Heart right ventricle (tissue), 16 donors: ENCODE results near the gene AP1S2. TPM values are rescaled to one million over a fixed set of nuclear protein-coding genes. Genes with fewer than 3 reads are reported as not detected.
A peak's percentile ranks its signal among the peaks of the same experiment; 100 is the strongest.

Experiments used
- ATAC-seq, 8 donors: fragments of 200-7000 bp; cut with Tn5 transposase; one replicate each; pipeline ENCODE4 v1.9.1; 2020; ENCODE audit warnings: mild to moderate bottlenecking in 8 of 8, moderate library complexity in 8 of 8, moderate number of reproducible peaks in 1 of 8
- DNase-seq, 2 donors: peaks; one replicate each; pipeline ENCODE4 v3.0.0-alpha.2; 2020
- H3K27ac ChIP-seq, 10 donors: fragments of 200-600 bp; sonication (generic) in 2 of 10; one replicate each; pipeline versions ENCODE4 v1.5.0 to v1.8.0; 2020 to 2022; ENCODE audit warnings: mild to moderate bottlenecking in 3 of 10
- H3K27me3 ChIP-seq, 7 donors: fragments of 200-600 bp; one replicate each; pipeline ENCODE4 v1.8.0; 2021 to 2022; ENCODE audit warnings: mild to moderate bottlenecking in 2 of 7
- H3K36me3 ChIP-seq, 9 donors: fragments of 200-600 bp; sonication (generic) in 1 of 9; one replicate each; pipeline versions ENCODE4 v1.5.0 to v1.8.0; 2020 to 2022; ENCODE audit warnings: mild to moderate bottlenecking in 2 of 9
- H3K4me1 ChIP-seq, 9 donors: fragments of 200-600 bp; sonication (generic) in 1 of 9; one replicate each; pipeline versions ENCODE4 v1.5.0 to v1.8.0; 2020 to 2022; ENCODE audit warnings: mild to moderate bottlenecking in 4 of 9
- H3K4me3 ChIP-seq, 10 donors: fragments of 200-600 bp; sonication (generic) in 2 of 10; one replicate each; pipeline versions ENCODE4 v1.5.0 to v1.8.0; 2020 to 2022; ENCODE audit warnings: mild to moderate bottlenecking in 7 of 10, moderate library complexity in 2 of 10
- H3K9me3 ChIP-seq, 11 donors: fragments of 200-600 bp in 10 of 11; sonication (generic) in 2 of 11; one replicate each; pipeline versions ENCODE4 v1.5.0 to v1.8.0; 2013 to 2022; ENCODE audit warnings: mild to moderate bottlenecking in 2 of 11, control low read depth in 1 of 11, moderate library complexity in 1 of 11
- WGBS, 2 donors: extraction: QIAGEN DNeasy Blood & Tissue Kit; methylation state at CpG; one replicate each; pipeline ENCODE4 v1.1.7; 2013; ENCODE audit warnings: inconsistent platforms in 1 of 2; 5-methylcytosine and 5-hydroxymethylcytosine counted together
- intact Hi-C, 10 donors: fragments of 100-400 bp; cut with DNase I; formaldehyde crosslinking; loops; one replicate each; pipeline versions ENCODE4 v1.11.1 to v1.14.2; 2022
- polyA plus RNA-seq, 2 donors: library from polyadenylated mRNA; stranded (reverse); fragments of 200-250 nt; gene quantifications; one replicate each; pipeline ENCODE4 v1.2.3, GENCODE V29; 2013
- total RNA-seq, 10 donors: library from RNA; stranded (reverse); fragmentation: NEBNext Ultra II Directional in 3 of 10; extraction: Animal tissue kit (Norgen Biotek cat#: 25700) in 3 of 10; gene quantifications; one replicate each; pipeline versions ENCODE4 v1.2.1 to v1.2.4, GENCODE V29; 2021 to 2023
- TF ChIP-seq, protein P1 (sequence below), 9 donors: fragments of 200-600 bp; sonication (generic) in 2 of 9; IDR thresholded peaks; one replicate each; pipeline versions ENCODE4 v1.5.0 to v1.8.0; 2021 to 2022; ENCODE audit warnings: antibody characterized with exemption in 9 of 9, mild to moderate bottlenecking in 5 of 9, moderate library complexity in 1 of 9
- donor health status: Arrhythmogenic right ventricular cardiomyopathy.
- donor health status: ischemic (EF 13 %, LVEDD 7.1; RV severe dilation, severe dysfunction).
- donor health status: healthy with polysubstance abuse.
- donor health status: DM: no; HTN: yes; CAD: no.
- donor health status: DM: no; HTN: no; CAD: no.
- donor health status: ischemic (EF 25% LVEDD 6.9; RV normal size, moderate dysfunction).
- donor health status: ischemic (EF 25% LVEDD 5.7; RV mildly dilated, moderate dysfunction).
- donor health status: healthy.
- donor health status: DM: yes; HTN: yes; CAD: no.
- donor health status: Ischemic cardiomyopathy.
- donor health status: ischemic (EF 35%, LVEDD 5.7; RV mildly dilated, moderate dysfunction).
- donor health status: nonischemic (EF 11% LVEDD 7.7; RV severe dilation, severe dysfunction).
- donor health status: DM: yes; HTN: yes; CAD: no.
- donor health status: PGD.
- donor health status: ischemic (EF 29% LVEDD 5.4; RV normal size, mild dysfunction).
- donor health status: nonischemic (EF 23%, LVEDD 6.1; RV moderate dilation, normal function).

AP1S2 gene
- total and polyA plus RNA-seq, 12 donors = 47.4 to 191 (median 124) TPM

DNA sequence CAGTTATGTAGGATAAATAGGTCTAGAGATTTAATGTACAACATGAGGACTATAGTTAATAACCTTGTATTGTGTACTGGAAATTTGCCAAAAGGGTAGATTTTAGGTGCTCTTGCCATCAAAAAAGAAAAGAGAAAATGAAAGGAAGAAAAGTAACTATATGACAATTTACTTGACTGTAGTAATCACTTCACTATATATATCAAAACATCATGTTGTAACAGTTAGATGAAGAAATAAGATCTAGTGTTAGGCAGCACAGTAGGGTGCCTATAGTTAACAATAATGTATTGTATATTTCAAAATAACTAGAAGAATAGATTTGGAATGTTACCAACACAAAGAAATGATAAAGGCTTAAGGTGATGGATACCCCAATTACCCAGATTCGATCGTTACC is 35.9 kb upstream of the AP1S2 start:
- peaks cover 0 to 87% (median 0%) of the 10 kb centered on the region in 7 donors for H3K27me3 ChIP-seq
- WGBS, 2 donors = 96 to 100% methylated on average over 2 of the region's 2 CpGs

DNA sequence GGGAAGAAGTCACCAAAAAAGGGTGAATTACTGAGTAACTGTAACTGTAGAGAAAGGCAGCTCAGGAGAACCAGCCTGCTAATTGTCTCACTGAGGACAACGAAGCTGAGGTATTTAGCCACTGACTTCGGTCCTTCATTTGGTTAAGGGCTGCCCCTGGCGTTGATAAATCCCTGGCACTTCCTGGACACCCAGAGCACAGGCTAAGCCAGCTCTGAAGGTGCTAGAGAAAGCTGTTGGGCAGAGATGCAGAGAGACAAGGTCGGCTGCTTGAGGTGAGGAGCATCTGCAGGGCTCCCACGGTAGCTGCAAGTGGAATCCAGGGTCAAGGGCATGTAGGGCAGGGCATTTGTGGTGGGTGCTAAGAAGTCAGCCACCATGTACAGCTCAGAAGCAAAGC is 33.4 kb upstream of the AP1S2 start:
- peaks cover 0 to 7% (median 0%) of the 10 kb centered on the region in 9 donors for H3K4me1 ChIP-seq
- intact Hi-C loops = no loop called here
- TF ChIP-seq, protein P1, sequence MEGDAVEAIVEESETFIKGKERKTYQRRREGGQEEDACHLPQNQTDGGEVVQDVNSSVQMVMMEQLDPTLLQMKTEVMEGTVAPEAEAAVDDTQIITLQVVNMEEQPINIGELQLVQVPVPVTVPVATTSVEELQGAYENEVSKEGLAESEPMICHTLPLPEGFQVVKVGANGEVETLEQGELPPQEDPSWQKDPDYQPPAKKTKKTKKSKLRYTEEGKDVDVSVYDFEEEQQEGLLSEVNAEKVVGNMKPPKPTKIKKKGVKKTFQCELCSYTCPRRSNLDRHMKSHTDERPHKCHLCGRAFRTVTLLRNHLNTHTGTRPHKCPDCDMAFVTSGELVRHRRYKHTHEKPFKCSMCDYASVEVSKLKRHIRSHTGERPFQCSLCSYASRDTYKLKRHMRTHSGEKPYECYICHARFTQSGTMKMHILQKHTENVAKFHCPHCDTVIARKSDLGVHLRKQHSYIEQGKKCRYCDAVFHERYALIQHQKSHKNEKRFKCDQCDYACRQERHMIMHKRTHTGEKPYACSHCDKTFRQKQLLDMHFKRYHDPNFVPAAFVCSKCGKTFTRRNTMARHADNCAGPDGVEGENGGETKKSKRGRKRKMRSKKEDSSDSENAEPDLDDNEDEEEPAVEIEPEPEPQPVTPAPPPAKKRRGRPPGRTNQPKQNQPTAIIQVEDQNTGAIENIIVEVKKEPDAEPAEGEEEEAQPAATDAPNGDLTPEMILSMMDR (IDR thresholded peaks at IDR 0.05) = no peak

More for the DNA sequence above, 35.9 kb upstream of the AP1S2 start:
- Histone ChIP-seq H3K27ac (no peak overlapping the region), H3K36me3 (no peaks in the 10 kb centered on the region), H3K4me1 (peaks cover 0 to 6% (median 0%) of the 10 kb centered on the region in 9 donors), H3K9me3 (no peaks in the 10 kb centered on the region), H3K4me3 (no peak overlapping the region)
- intact Hi-C loops = no loop called here
- DNase-seq = no peak
- TF ChIP-seq, protein P1 (IDR thresholded peaks at IDR 0.05) = no peak
- no peak for ATAC-seq

DNA sequence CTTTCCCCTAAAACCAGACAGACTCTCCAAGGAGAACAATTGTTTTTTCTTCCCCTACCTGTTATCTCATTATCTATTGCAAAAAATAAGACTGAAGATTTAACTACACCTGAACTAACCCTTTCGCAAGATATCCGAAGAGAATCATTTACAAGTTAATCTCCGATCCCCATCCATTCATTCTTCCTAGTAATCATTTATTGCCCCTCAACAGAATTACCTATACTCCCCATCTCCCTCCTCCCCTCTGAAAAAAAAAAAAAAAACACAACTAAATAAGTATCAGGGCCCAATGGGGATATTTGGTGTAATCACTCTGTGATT is 28.9 kb upstream of the AP1S2 start:
- WGBS, 2 donors = 98 to 99% methylated on average over 3 of the region's 3 CpGs
- H3K27me3 ChIP-seq = peaks cover 0 to 81% (median 0%) of the 10 kb centered on the region in 7 donors
- no peak for ATAC-seq
- DNase-seq = no peak
- no peak overlapping the region for H3K27ac ChIP-seq
- H3K9me3 ChIP-seq = peaks cover 0 to 8% (median 0%) of the 10 kb centered on the region in 11 donors
- H3K4me1 ChIP-seq = peaks cover 0 to 12% (median 0%) of the 10 kb centered on the region in 9 donors
- intact Hi-C loops = no loop called here
- H3K4me3 ChIP-seq = no peak overlapping the region
- TF ChIP-seq, protein P1 (IDR thresholded peaks at IDR 0.05) = no peak
- no peaks in the 10 kb centered on the region for H3K36me3 ChIP-seq

More for the DNA sequence above, 33.4 kb upstream of the AP1S2 start:
- no peaks in the 10 kb centered on the region for H3K36me3 ChIP-seq
- no peak overlapping the region for H3K27ac ChIP-seq
- peaks cover 0 to 88% (median 0%) of the 10 kb centered on the region in 7 donors for H3K27me3 ChIP-seq
- no peaks in the 10 kb centered on the region for H3K9me3 ChIP-seq
- DNase-seq (no peak), ATAC-seq (no peak)
- H3K4me3 ChIP-seq = no peak overlapping the region
- WGBS, 2 donors = 59 to 68% methylated on average over 5 of the region's 5 CpGs

DNA sequence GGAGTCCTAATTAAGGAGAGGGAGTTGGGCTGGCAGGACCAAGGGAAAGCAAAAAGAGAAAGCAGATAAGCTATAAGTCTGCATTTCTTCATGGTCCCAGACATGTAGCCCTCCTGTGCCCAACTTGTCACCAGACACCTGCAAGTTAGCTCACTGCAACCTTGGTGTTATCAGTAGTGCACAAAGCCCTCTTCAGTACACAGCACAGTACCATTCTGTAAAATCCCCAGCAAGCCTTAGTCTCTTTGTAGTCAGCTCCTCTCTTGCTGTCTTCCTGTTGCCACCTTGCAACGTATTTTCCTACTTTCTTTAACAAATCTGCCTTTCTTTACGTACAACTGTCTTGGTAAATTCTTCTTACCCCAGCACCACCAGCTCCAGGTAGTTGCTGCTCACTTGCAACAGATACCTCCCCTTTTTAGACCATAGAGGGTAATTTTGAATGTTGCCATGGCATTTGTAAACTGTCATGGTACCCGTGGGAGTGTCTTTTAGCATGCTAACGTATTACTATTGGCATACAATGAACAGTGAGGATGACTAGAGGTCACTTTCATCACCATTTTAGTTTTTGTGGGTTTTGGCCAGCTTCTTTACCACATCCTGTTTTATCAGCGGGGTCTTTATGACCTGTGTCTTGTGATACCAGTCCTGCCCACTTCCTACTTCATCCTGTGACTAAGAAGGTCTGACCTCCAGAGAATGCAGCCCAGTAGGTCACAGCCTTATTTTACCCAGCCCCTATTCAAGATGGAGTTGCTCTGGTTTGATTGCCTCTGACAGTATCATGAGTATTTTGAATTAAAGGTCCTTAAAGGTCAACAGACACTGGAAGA is 28.3 kb upstream of the AP1S2 start:
- Histone ChIP-seq H3K4me1 (peaks cover 0 to 12% (median 0%) of the 10 kb centered on the region in 9 donors), H3K9me3 (peaks cover 0 to 8% (median 0%) of the 10 kb centered on the region in 11 donors), H3K27me3 (peaks cover 0 to 79% (median 0%) of the 10 kb centered on the region in 7 donors), H3K4me3 (no peak overlapping the region), H3K36me3 (no peaks in the 10 kb centered on the region), H3K27ac (no peak overlapping the region)
- intact Hi-C loops = no loop called here
- 35 to 49% methylated on average over 5 of the region's 5 CpGs for WGBS, 2 donors
- ATAC-seq (peak in 2 of 8 donors; percentile 39 to 65), DNase-seq (no peak)
- TF ChIP-seq, protein P1 (IDR thresholded peaks at IDR 0.05) = no peak
